SW480 (cell line): ENCODE measurements around the gene REEP3.

Experiments used
- DNase-seq: peaks from one replicate; pipeline ENCODE4 v3.0.0-alpha.2; 2016; ENCODE audit warnings: low spot score

REEP3 gene

GRCh38 chr10:63506554-63506953 lies 14.6 kb upstream of the REEP3 start:
- no peak for DNase-seq

GRCh38 chr10:63515002-63515763 lies 6.0 kb upstream of the REEP3 start:
- DNase-seq: no peak

GRCh38 chr10:63516207-63516606 lies 5.0 kb upstream of the REEP3 start:
- DNase-seq: no peak

- DNase-seq: no peak
Observed at GRCh38 chr10:63518690-63519288, 2.4 kb upstream of the REEP3 start.

- DNase-seq: peak; percentile 62
Observed at GRCh38 chr10:63521416-63522276, 445 bp downstream of the REEP3 start.

- peak; percentile 57 for DNase-seq
Observed at GRCh38 chr10:63522277-63522687, 1.1 kb downstream of the REEP3 start.

- DNase-seq: no peak
Observed at GRCh38 chr10:63522995-63523394, 1.8 kb downstream of the REEP3 start.

GRCh38 chr10:63525021-63525420 lies 3.8 kb downstream of the REEP3 start:
- no peak for DNase-seq

GRCh38 chr10:63527401-63527800 lies 6.2 kb downstream of the REEP3 start:
- DNase-seq: no peak

- no peak for DNase-seq
Observed at GRCh38 chr10:63528084-63528744, 7.0 kb downstream of the REEP3 start.

- DNase-seq: no peak
Observed at GRCh38 chr10:63530409-63530808, 9.2 kb downstream of the REEP3 start.

- DNase-seq: no peak
Observed at GRCh38 chr10:63534723-63535122, 13.5 kb downstream of the REEP3 start.

- DNase-seq: no peak
Observed at GRCh38 chr10:63536698-63537097, 15.5 kb downstream of the REEP3 start.

- DNase-seq: no peak
Observed at GRCh38 chr10:63537536-63537935, 16.3 kb downstream of the REEP3 start.

- no peak for DNase-seq
Observed at GRCh38 chr10:63539377-63539776, 18.2 kb downstream of the REEP3 start.

- DNase-seq: no peak
Observed at GRCh38 chr10:63539994-63540393, 18.8 kb downstream of the REEP3 start.

- DNase-seq: peak; percentile 41
Observed at GRCh38 chr10:63542835-63543575, 21.8 kb downstream of the REEP3 start.

- DNase-seq: no peak
Observed at GRCh38 chr10:63543576-63543962, 22.4 kb downstream of the REEP3 start.

GRCh38 chr10:63544418-63544817 lies 23.2 kb downstream of the REEP3 start:
- no peak for DNase-seq

- DNase-seq: no peak
Observed at GRCh38 chr10:63547628-63548360, 26.6 kb downstream of the REEP3 start.

- no peak for DNase-seq
Observed at GRCh38 chr10:63548860-63549259, 27.7 kb downstream of the REEP3 start.
